PFSK-1 (cell line): ENCODE data around the gene AMBRA1.

Experiments
- POLR2AphosphoS5 ChIP-seq: IDR thresholded peaks from 2 replicates; pipeline ENCODE4 v1.6.1; 2012; ENCODE audit warnings: low read depth, mild to moderate bottlenecking, control low read depth, low read length, moderate library complexity
- REST ChIP-seq, 2 experiments: IDR thresholded peaks; 2 replicates each; pipeline versions ENCODE4 v1.6.1 to v1.8.0; 2011 to 2012; ENCODE audit warnings: low read depth in 2 of 2, low read length in 2 of 2, control low read depth in 1 of 2, inconsistent platforms in 1 of 2, mild to moderate bottlenecking in 1 of 2, moderate library complexity in 1 of 2; ENCODE audit not compliant: insufficient read depth in 1 of 2
- TAF1 ChIP-seq: IDR thresholded peaks from 2 replicates; pipeline ENCODE4 v1.6.1; 2012; ENCODE audit warnings: low read length, control low read depth, borderline replicate concordance; ENCODE audit not compliant: insufficient read depth

DNA sequence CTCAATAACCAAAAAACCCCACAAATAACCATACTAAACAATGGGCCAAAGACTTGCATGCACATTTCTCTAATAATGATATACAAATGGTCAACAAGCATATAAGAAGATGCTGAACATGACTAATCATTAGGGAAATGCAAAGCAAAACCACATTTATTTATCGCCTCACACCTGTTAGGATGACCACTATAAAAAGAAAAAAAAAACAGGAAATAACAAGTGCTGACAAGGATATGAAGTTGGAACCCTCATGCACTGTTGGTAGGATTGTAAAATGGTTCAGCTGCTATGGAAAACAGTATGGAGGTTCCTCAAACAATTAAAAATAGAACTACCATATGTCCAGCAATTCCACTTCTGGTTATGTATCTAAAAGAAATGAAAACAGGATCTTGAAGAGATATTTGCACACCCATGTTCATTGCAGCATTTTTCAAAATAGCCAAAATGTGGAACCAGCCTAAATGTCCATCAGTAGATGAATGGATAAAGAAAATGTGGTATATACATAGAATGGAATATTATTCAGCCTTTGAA, 66.2 kb downstream of the AMBRA1 start:
- TF ChIP-seq REST (IDR thresholded peaks at IDR 0.05; ENCODE audit: insufficient read depth in 1 of 2, low read depth in 2 of 2, low read length in 2 of 2) (no peak), POLR2AphosphoS5 (no peak), TAF1 (no peak)
